HEK293 (cell line): ENCODE data around the gene ZNF646.

ENCODE experiments used
- BCL6B ChIP-seq: fragments of 450-650 bp; formaldehyde crosslinking; IDR thresholded peaks from 2 replicates; pipeline ENCODE4 v1.5.1; 2017; ENCODE audit warnings: missing biosample characterization, missing genetic modification characterization
- MEIS1 ChIP-seq: sonication (generic); formaldehyde crosslinking; IDR thresholded peaks from 2 replicates; pipeline ENCODE4 v1.8.1; 2022; ENCODE audit warnings: missing genetic modification reagents, mild to moderate bottlenecking, borderline replicate concordance
- RBAK ChIP-seq: fragments of 450-650 bp; formaldehyde crosslinking; IDR thresholded peaks from 2 replicates; pipeline ENCODE4 v1.5.1; 2016; ENCODE audit warnings: missing biosample characterization, missing genetic modification characterization
- REST ChIP-seq: fragments of 450-650 bp; formaldehyde crosslinking; IDR thresholded peaks from 2 replicates; pipeline ENCODE4 v1.5.1; 2016; ENCODE audit warnings: missing biosample characterization, missing genetic modification characterization
- WT1 ChIP-seq: fragments of 450-650 bp; formaldehyde crosslinking; IDR thresholded peaks from 2 replicates; pipeline ENCODE4 v1.5.1; 2016; ENCODE audit warnings: missing biosample characterization, missing genetic modification characterization
- ZBTB11 ChIP-seq: fragments of 450-650 bp; formaldehyde crosslinking; conservative IDR thresholded peaks from 2 replicates; pipeline ENCODE4 v1.5.1; 2016; ENCODE audit warnings: low read depth, missing biosample characterization, missing genetic modification characterization
- ZFHX2 ChIP-seq: fragments of 450-650 bp; formaldehyde crosslinking; conservative IDR thresholded peaks from 2 replicates; pipeline ENCODE4 v1.5.1; 2016; ENCODE audit warnings: missing biosample characterization, missing genetic modification characterization
- ZFP41 ChIP-seq: fragments of 450-650 bp; formaldehyde crosslinking; IDR thresholded peaks from 2 replicates; pipeline ENCODE4 v1.5.1; 2016; ENCODE audit warnings: missing biosample characterization, missing genetic modification characterization, borderline replicate concordance
- ZNF16 ChIP-seq: fragments of 450-650 bp; formaldehyde crosslinking; IDR thresholded peaks from 2 replicates; pipeline ENCODE4 v1.5.1; 2016; ENCODE audit warnings: low read depth, missing biosample characterization, missing genetic modification characterization
- ZNF169 ChIP-seq: fragments of 450-650 bp; formaldehyde crosslinking; IDR thresholded peaks from 2 replicates; pipeline ENCODE4 v1.5.1; 2016; ENCODE audit warnings: missing biosample characterization, missing genetic modification characterization
- ZNF18 ChIP-seq: fragments of 450-650 bp; formaldehyde crosslinking; IDR thresholded peaks from 2 replicates; pipeline ENCODE4 v1.5.1; 2016; ENCODE audit warnings: missing biosample characterization, missing genetic modification characterization
- ZNF19 ChIP-seq: fragments of 450-650 bp; formaldehyde crosslinking; IDR thresholded peaks from 2 replicates; pipeline ENCODE4; 2016; ENCODE audit warnings: missing biosample characterization, missing genetic modification characterization, low read depth
- ZNF239 ChIP-seq: fragments of 450-650 bp; formaldehyde crosslinking; IDR thresholded peaks from 2 replicates; pipeline ENCODE4 v1.5.1; 2016; ENCODE audit warnings: missing biosample characterization, missing genetic modification characterization
- ZNF280D ChIP-seq: fragments of 450-650 bp; formaldehyde crosslinking; IDR thresholded peaks from 2 replicates; pipeline ENCODE4 v1.5.1; 2016; ENCODE audit warnings: missing biosample characterization, missing genetic modification characterization
- ZNF311 ChIP-seq: fragments of 450-650 bp; formaldehyde crosslinking; IDR thresholded peaks from 2 replicates; pipeline ENCODE4 v1.5.1; 2017; ENCODE audit warnings: missing biosample characterization, missing genetic modification characterization, borderline replicate concordance
- ZNF341 ChIP-seq: fragments of 450-650 bp; formaldehyde crosslinking; IDR thresholded peaks from 2 replicates; pipeline ENCODE4; 2016; ENCODE audit warnings: low read depth, missing biosample characterization, missing genetic modification characterization
- ZNF404 ChIP-seq: fragments of 450-650 bp; formaldehyde crosslinking; IDR thresholded peaks from 2 replicates; pipeline ENCODE4 v1.5.1; 2017; ENCODE audit warnings: missing biosample characterization, missing genetic modification characterization
- ZNF521 ChIP-seq: fragments of 450-650 bp; formaldehyde crosslinking; IDR thresholded peaks from 2 replicates; pipeline ENCODE4 v1.5.1; 2017; ENCODE audit warnings: missing biosample characterization, mild to moderate bottlenecking, missing genetic modification characterization
- ZNF529 ChIP-seq: fragments of 450-650 bp; formaldehyde crosslinking; IDR thresholded peaks from 2 replicates; pipeline ENCODE4 v1.5.1; 2017; ENCODE audit warnings: missing genetic modification characterization, missing biosample characterization; ENCODE audit not compliant: insufficient replicate concordance
- ZNF544 ChIP-seq: fragments of 450-650 bp; formaldehyde crosslinking; IDR thresholded peaks from 2 replicates; pipeline ENCODE4 v1.5.0; 2017; ENCODE audit warnings: missing biosample characterization, missing genetic modification characterization
- ZNF585B ChIP-seq: fragments of 450-650 bp; formaldehyde crosslinking; IDR thresholded peaks from 2 replicates; pipeline ENCODE4 v1.5.1; 2016; ENCODE audit warnings: missing biosample characterization, missing genetic modification characterization
- ZNF610 ChIP-seq: fragments of 450-650 bp; formaldehyde crosslinking; IDR thresholded peaks from 2 replicates; pipeline ENCODE4 v1.5.1; 2016; ENCODE audit warnings: missing biosample characterization, missing genetic modification characterization, borderline replicate concordance
- ZNF658 ChIP-seq: fragments of 450-650 bp; formaldehyde crosslinking; IDR thresholded peaks from 2 replicates; pipeline ENCODE4; 2016; ENCODE audit warnings: missing biosample characterization, missing genetic modification characterization
- ZSCAN18 ChIP-seq: fragments of 450-650 bp; formaldehyde crosslinking; IDR thresholded peaks from 2 replicates; pipeline ENCODE4 v1.5.1; 2016; ENCODE audit warnings: missing biosample characterization, missing genetic modification characterization
- ZSCAN23 ChIP-seq: fragments of 450-650 bp; formaldehyde crosslinking; IDR thresholded peaks from 2 replicates; pipeline ENCODE4 v1.5.1; 2016; ENCODE audit warnings: missing biosample characterization, missing genetic modification characterization

Gene ZNF646

GRCh38 chr16:31094424-31095120 lies 20.4 kb downstream of the ZNF646 start, which contains the start of gene VKORC1 (continued):
- TF ChIP-seq ZSCAN18 (tag by site-specific recombination) (no peak), ZNF19 (no peak), ZNF16 (tag by site-specific recombination) (no peak), MEIS1 (CRISPR knock-in tag) (no peak), ZNF529 (tag by site-specific recombination) (no peak), ZNF169 (tag by site-specific recombination) (no peak), ZNF18 (tag by site-specific recombination) (peak; percentile 74), ZSCAN23 (tag by site-specific recombination) (no peak), ZNF341 (tag by site-specific recombination) (peak; percentile 100), ZNF311 (tag by site-specific recombination) (no peak), RBAK (tag by site-specific recombination) (no peak), ZNF404 (tag by site-specific recombination) (no peak), ZNF239 (no peak), ZNF658 (tag by site-specific recombination) (no peak), WT1 (tag by site-specific recombination) (peak; percentile 39; the same call in 1 of the 2 replicates), ZNF280D (no peak), ZNF544 (no peak), ZFHX2 (tag by site-specific recombination) (0 out of 2 replicates have a peak, but pooled peaks have one; percentile 45), ZNF610 (tag by site-specific recombination) (0 out of 2 replicates have a peak, but pooled peaks have one; percentile 10), ZNF585B (tag by site-specific recombination) (no peak), ZBTB11 (tag by site-specific recombination) (peak; percentile 46), ZFP41 (no peak), REST (tag by site-specific recombination) (peak; percentile 34; the same call in 1 of the 2 replicates), ZNF521 (tag by site-specific recombination) (no peak), BCL6B (tag by site-specific recombination) (no peak)
